H9 (cell line): ENCODE data around the gene DIP2A. TPM values are rescaled to one million over a fixed set of nuclear protein-coding genes. Genes with fewer than 3 reads are reported as not detected.

ENCODE experiments used
- DNase-seq: peaks from one replicate; pipeline ENCODE4 v3.0.0-alpha.2; 2017
- H2AFZ ChIP-seq: one replicate; pipeline ENCODE4 v1.6.1; 2013; ENCODE audit warnings: mild to moderate bottlenecking, low read length, control low read depth, moderate library complexity
- H2AK5ac ChIP-seq: 2 replicates; pipeline ENCODE4 v1.6.1; 2013; ENCODE audit warnings: low read length, control low read depth, mixed read lengths; ENCODE audit not compliant: insufficient read length
- H2BK120ac ChIP-seq: one replicate; pipeline ENCODE4 v1.6.1; 2013; ENCODE audit warnings: low read depth, mild to moderate bottlenecking, low read length, control low read depth, inconsistent platforms; ENCODE audit not compliant: poor library complexity, severe bottlenecking
- H2BK12ac ChIP-seq: 2 replicates; pipeline ENCODE4 v1.6.1; 2013; ENCODE audit warnings: low read length, control low read depth, mixed read lengths, low read depth; ENCODE audit not compliant: insufficient read length
- H2BK15ac ChIP-seq: 2 replicates; pipeline ENCODE4 v1.6.1; 2013; ENCODE audit warnings: low read depth, low read length, control low read depth
- H2BK20ac ChIP-seq: one replicate; pipeline ENCODE4 v1.6.1; 2013; ENCODE audit warnings: low read depth, mild to moderate bottlenecking, low read length, control low read depth, inconsistent platforms; ENCODE audit not compliant: poor library complexity, severe bottlenecking
- H2BK5ac ChIP-seq: 2 replicates; pipeline ENCODE4 v1.6.1; 2013; ENCODE audit warnings: low read length, control low read depth, mixed read lengths; ENCODE audit not compliant: insufficient read length
- H3K14ac ChIP-seq: 2 replicates; pipeline ENCODE4 v1.6.1; 2013; ENCODE audit warnings: low read length, control low read depth; ENCODE audit not compliant: insufficient read depth
- H3K18ac ChIP-seq: 2 replicates; pipeline ENCODE4 v1.6.1; 2013; ENCODE audit warnings: low read depth, mild to moderate bottlenecking, mixed read lengths, low read length, control low read depth; ENCODE audit not compliant: insufficient read length
- H3K23ac ChIP-seq: 2 replicates; pipeline ENCODE4 v1.6.1; 2013; ENCODE audit warnings: low read length, control low read depth, mixed read lengths, low read depth; ENCODE audit not compliant: insufficient read length
- H3K23me2 ChIP-seq: 2 replicates; pipeline ENCODE4 v1.6.1; 2013; ENCODE audit warnings: low read depth, mild to moderate bottlenecking, mixed read lengths, low read length, control low read depth; ENCODE audit not compliant: insufficient read length, poor library complexity, severe bottlenecking
- H3K27ac ChIP-seq: 2 replicates; pipeline ENCODE4 v1.5.1; 2013; ENCODE audit warnings: low read length, control low read depth, mixed read lengths, low read depth; ENCODE audit not compliant: insufficient read length
- H3K27me3 ChIP-seq: 2 replicates; pipeline ENCODE4 v1.6.1; 2013; ENCODE audit warnings: low read length, control low read depth, inconsistent platforms; ENCODE audit not compliant: insufficient read depth
- H3K4ac ChIP-seq: 2 replicates; pipeline ENCODE4 v1.6.1; 2013; ENCODE audit warnings: low read depth, mild to moderate bottlenecking, control low read depth, inconsistent platforms, low read length, moderate library complexity
- H3K4me1 ChIP-seq: 2 replicates; pipeline ENCODE4 v1.6.1; 2013; ENCODE audit warnings: low read length, control low read depth, inconsistent platforms; ENCODE audit not compliant: insufficient read depth
- H3K4me2 ChIP-seq: 2 replicates; pipeline ENCODE4 v1.6.1; 2013; ENCODE audit warnings: low read length, control low read depth, mixed read lengths; ENCODE audit not compliant: insufficient read length, insufficient read depth
- H3K56ac ChIP-seq: 2 replicates; pipeline ENCODE4 v1.6.1; 2013; ENCODE audit warnings: low read depth, mild to moderate bottlenecking, mixed read lengths, low read length, control low read depth; ENCODE audit not compliant: insufficient read length
- H3K79me1 ChIP-seq: 2 replicates; pipeline ENCODE4 v1.6.1; 2013; ENCODE audit warnings: low read depth, mild to moderate bottlenecking, moderate library complexity, low read length, control low read depth, inconsistent platforms; ENCODE audit not compliant: insufficient read depth, poor library complexity, severe bottlenecking
- H3K79me2 ChIP-seq: 2 replicates; pipeline ENCODE4 v1.6.1; 2013; ENCODE audit warnings: low read length, control low read depth, inconsistent platforms; ENCODE audit not compliant: insufficient read depth
- H3K9ac ChIP-seq: 2 replicates; pipeline ENCODE4 v1.6.1; 2013; ENCODE audit warnings: low read length, control low read depth, mixed read lengths; ENCODE audit not compliant: insufficient read length; ENCODE audit errors: extremely low read depth
- H3K9me3 ChIP-seq: one replicate; pipeline ENCODE4 v1.6.1; 2013; ENCODE audit warnings: low read depth, low read length, inconsistent platforms; ENCODE audit not compliant: control insufficient read depth
- H3T11ph ChIP-seq: one replicate; pipeline ENCODE4 v1.6.1; 2013; ENCODE audit warnings: mild to moderate bottlenecking, low read length, control low read depth, inconsistent platforms
- H4K20me1 ChIP-seq: one replicate; pipeline ENCODE4 v1.6.1; 2013; ENCODE audit not compliant: control insufficient read depth, insufficient read length, insufficient read depth
- H4K5ac ChIP-seq: 2 replicates; pipeline ENCODE4 v1.6.1; 2013; ENCODE audit warnings: low read depth, mild to moderate bottlenecking, mixed read lengths, low read length, control low read depth; ENCODE audit not compliant: insufficient read length
- H4K8ac ChIP-seq: replicated peaks from 2 replicates; pipeline ENCODE4 v1.6.1; 2013; ENCODE audit warnings: low read length, control low read depth, mixed read lengths, low read depth; ENCODE audit not compliant: insufficient read length
- H4K91ac ChIP-seq: 2 replicates; pipeline ENCODE4 v1.6.1; 2013; ENCODE audit warnings: low read depth, mild to moderate bottlenecking, moderate library complexity, mixed read lengths, low read length, control low read depth; ENCODE audit not compliant: insufficient read length
- H3K27ac Mint-ChIP-seq, 3 experiments: 2 replicates in 2 of 3; 3 replicates in 1 of 3; pipeline ENCODE4 v1.8.0; 2020 to 2021; ENCODE audit warnings: mixed read lengths in 3 of 3, mild to moderate bottlenecking in 1 of 3, moderate library complexity in 1 of 3
- H3K27me3 Mint-ChIP-seq: 2 replicates; pipeline ENCODE4 v1.8.0; 2021; ENCODE audit warnings: low read depth, mild to moderate bottlenecking, moderate library complexity, mixed read lengths
- H3K36me3 Mint-ChIP-seq, 3 experiments: 2 replicates in 2 of 3; 3 replicates in 1 of 3; pipeline ENCODE4 v1.8.0; 2020 to 2021; ENCODE audit warnings: low read depth in 3 of 3, mixed read lengths in 3 of 3; ENCODE audit not compliant: insufficient read depth in 1 of 3
- H3K4me1 Mint-ChIP-seq, 2 experiments: 2 replicates each; pipeline ENCODE4 v1.8.0; 2020; ENCODE audit warnings: mixed read lengths in 2 of 2
- H3K4me3 Mint-ChIP-seq, 2 experiments: 2 replicates in 1 of 2; 3 replicates in 1 of 2; pipeline ENCODE4 v1.8.0; 2020 to 2021; ENCODE audit warnings: mild to moderate bottlenecking in 2 of 2, mixed read lengths in 2 of 2, moderate library complexity in 1 of 2
- H3K9me3 Mint-ChIP-seq, 2 experiments: 2 replicates in 1 of 2; 3 replicates in 1 of 2; pipeline ENCODE4 v1.8.0; 2020; ENCODE audit warnings: mild to moderate bottlenecking in 2 of 2, mixed read lengths in 2 of 2, moderate library complexity in 1 of 2
- WGBS: extraction: QIAGEN DNeasy Blood & Tissue Kit; methylation state at CpG from one replicate; pipeline ENCODE4 v1.1.7; 2013; ENCODE audit warnings: missing lambda C conversion rate, low lambda C conversion rate, mixed read lengths; ENCODE audit not compliant: insufficient read length; ENCODE audit errors: extremely low coverage; 5-methylcytosine and 5-hydroxymethylcytosine counted together
- total RNA-seq: library from RNA; stranded (reverse); gene quantifications from 2 replicates; pipeline ENCODE4 v1.2.1, GENCODE V29; 2021
- TF ChIP-seq, protein P1 (sequence below): fragments of 200-600 bp; sonication (generic); conservative IDR thresholded peaks from 3 replicates; pipeline ENCODE4 v1.8.0; 2021; ENCODE audit warnings: antibody characterized with exemption, mild to moderate bottlenecking

Gene DIP2A
- total RNA-seq, 1 experiment from 2014 or later = 25.2 TPM

DNA sequence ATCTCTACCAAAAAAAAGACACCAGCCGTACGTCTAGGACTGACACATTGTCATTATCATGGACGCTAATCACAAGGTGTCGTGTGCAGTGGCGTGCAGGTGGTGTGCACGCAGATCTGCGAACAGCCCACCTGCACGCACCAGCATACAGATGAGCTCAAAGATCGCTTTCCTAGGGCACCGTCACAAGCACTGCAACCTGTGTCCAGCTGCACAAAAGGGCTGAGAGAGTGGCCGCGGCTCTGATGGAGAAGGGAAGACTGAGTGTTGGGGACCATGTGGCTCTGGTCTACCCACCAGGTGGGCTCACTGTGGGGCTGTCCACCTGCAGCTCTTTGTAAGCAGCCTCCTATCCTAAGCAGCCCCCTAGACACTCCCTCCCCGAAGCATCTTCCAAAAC is 95.3 kb downstream of the DIP2A start:
- no peak overlapping the region for H2BK20ac ChIP-seq
- peaks cover 2% of the 10 kb centered on the region for H4K20me1 ChIP-seq
- Mint-ChIP-seq H3K27me3 (no peaks in the 10 kb centered on the region), H3K4me1 (no peaks in the 10 kb centered on the region), H3K9me3 (no peaks in the 10 kb centered on the region), H3K36me3 (peaks cover 9 to 54% (median 51%) of the 10 kb centered on the region in 3 experiments; a peak in 6 of 7 replicates), H3K27ac (no peak overlapping the region; a peak in 1 of 7 replicates), H3K4me3 (no peak overlapping the region)
- no CpG with 5 or more reads among the region's 13 CpGs for WGBS
- H4K5ac ChIP-seq = no peak overlapping the region
- no peak overlapping the region for H2BK12ac ChIP-seq
- no peak overlapping the region for H3T11ph ChIP-seq
- H3K4me1 ChIP-seq = no peaks in the 10 kb centered on the region
- no peak for DNase-seq
- H2AFZ ChIP-seq = no peak overlapping the region
- no peak overlapping the region for H2BK120ac ChIP-seq
- no peak overlapping the region for H3K18ac ChIP-seq
- no peaks in the 10 kb centered on the region for H3K23me2 ChIP-seq
- H3K4me2 ChIP-seq = no peak overlapping the region
- no peaks in the 10 kb centered on the region for H3K9me3 ChIP-seq
- H3K14ac ChIP-seq = no peak overlapping the region
- no peak overlapping the region for H4K8ac ChIP-seq
- no peak overlapping the region for H3K56ac ChIP-seq
- no peak overlapping the region for H3K4ac ChIP-seq
- TF ChIP-seq, protein P1, sequence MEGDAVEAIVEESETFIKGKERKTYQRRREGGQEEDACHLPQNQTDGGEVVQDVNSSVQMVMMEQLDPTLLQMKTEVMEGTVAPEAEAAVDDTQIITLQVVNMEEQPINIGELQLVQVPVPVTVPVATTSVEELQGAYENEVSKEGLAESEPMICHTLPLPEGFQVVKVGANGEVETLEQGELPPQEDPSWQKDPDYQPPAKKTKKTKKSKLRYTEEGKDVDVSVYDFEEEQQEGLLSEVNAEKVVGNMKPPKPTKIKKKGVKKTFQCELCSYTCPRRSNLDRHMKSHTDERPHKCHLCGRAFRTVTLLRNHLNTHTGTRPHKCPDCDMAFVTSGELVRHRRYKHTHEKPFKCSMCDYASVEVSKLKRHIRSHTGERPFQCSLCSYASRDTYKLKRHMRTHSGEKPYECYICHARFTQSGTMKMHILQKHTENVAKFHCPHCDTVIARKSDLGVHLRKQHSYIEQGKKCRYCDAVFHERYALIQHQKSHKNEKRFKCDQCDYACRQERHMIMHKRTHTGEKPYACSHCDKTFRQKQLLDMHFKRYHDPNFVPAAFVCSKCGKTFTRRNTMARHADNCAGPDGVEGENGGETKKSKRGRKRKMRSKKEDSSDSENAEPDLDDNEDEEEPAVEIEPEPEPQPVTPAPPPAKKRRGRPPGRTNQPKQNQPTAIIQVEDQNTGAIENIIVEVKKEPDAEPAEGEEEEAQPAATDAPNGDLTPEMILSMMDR = no peak
- no peaks in the 10 kb centered on the region for H3K27me3 ChIP-seq
- no peaks in the 10 kb centered on the region for H3K79me1 ChIP-seq
- H3K79me2 ChIP-seq = 0 out of 2 replicates have a peak, but pooled peaks cover 2% of the 10 kb centered on the region
- H3K23ac ChIP-seq = no peak overlapping the region
- H2BK15ac ChIP-seq = no peak overlapping the region
- H2AK5ac ChIP-seq = no peak overlapping the region
- H2BK5ac ChIP-seq = no peak overlapping the region
- H3K27ac ChIP-seq = no peak overlapping the region
- H4K91ac ChIP-seq = no peak overlapping the region
- no peak overlapping the region for H3K9ac ChIP-seq
